ENCODE measurements around the gene PPM1B. TPM values are rescaled to one million over a fixed set of nuclear protein-coding genes. Genes with fewer than 3 reads are reported as not detected.
A peak's percentile ranks its signal among the peaks of the same experiment; 100 is the strongest.

PPM1B gene
- total RNA-seq, 3 donors from 2014 or later (not counting 1 experiment from before 2014, with no cell fraction given): 79.9 to 102 (median 98.8) TPM

DNA sequence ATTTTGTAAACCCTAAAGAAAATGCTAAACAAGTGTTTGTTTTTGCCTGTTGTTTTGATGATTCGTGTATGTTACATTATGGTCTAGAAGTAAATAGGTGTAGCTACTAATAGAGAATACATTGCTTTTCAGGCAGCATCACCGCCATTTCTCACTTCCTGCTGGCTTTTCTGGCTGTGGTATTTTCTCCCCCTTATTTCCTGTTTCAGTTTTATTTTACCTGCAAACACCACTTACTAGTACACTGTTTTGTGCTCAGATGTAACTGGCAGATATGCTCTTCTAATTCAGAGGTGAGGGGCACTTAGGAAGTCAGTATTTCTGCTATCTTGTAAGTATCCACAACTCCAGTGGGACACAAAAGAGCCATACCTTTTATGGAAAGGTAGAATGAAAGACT, 68.5 kb downstream of the PPM1B start:
- Histone ChIP-seq H3K27me3 (ENCODE audit: control insufficient read depth, insufficient read depth, low read length) (no peaks in the 10 kb centered on the region), H3K4me1 (ENCODE audit: control insufficient read depth, insufficient read depth, low read length) (peaks cover 7% of the 10 kb centered on the region), H3K36me3 (ENCODE audit: control insufficient read depth, insufficient read depth, low read length) (peaks cover 3% of the 10 kb centered on the region), H3K27ac (ENCODE audit: low read length) (peak overlapping the region; percentile 52), H3K9me3 (ENCODE audit: control insufficient read depth, insufficient read depth, low read length) (no peaks in the 10 kb centered on the region), H3K4me3 (ENCODE audit: low read length) (no peak overlapping the region)
- Mint-ChIP-seq H3K27me3 (ENCODE audit: low read depth in 2 of 2) (no peaks in the 10 kb centered on the region), H3K9me3 (no peaks in the 10 kb centered on the region), H3K4me3 (peak overlapping the region; percentile 83), H3K27ac (peak overlapping the region; percentile 81 to 86), H3K36me3 (no peaks in the 10 kb centered on the region), H3K4me1 (peaks cover 16 to 19% of the 10 kb centered on the region in 2 donors)
- DNase-seq: peak in 1 of 2 donors; percentile 73
- intact Hi-C loops (cut with micrococcal nuclease): no loop called here
- WGBS (ENCODE audit: insufficient coverage): 0% methylated on average over 2 of the region's 2 CpGs
- ATAC-seq: peak; percentile 65 to 81 (median 75)
- TF ChIP-seq, protein P1, sequence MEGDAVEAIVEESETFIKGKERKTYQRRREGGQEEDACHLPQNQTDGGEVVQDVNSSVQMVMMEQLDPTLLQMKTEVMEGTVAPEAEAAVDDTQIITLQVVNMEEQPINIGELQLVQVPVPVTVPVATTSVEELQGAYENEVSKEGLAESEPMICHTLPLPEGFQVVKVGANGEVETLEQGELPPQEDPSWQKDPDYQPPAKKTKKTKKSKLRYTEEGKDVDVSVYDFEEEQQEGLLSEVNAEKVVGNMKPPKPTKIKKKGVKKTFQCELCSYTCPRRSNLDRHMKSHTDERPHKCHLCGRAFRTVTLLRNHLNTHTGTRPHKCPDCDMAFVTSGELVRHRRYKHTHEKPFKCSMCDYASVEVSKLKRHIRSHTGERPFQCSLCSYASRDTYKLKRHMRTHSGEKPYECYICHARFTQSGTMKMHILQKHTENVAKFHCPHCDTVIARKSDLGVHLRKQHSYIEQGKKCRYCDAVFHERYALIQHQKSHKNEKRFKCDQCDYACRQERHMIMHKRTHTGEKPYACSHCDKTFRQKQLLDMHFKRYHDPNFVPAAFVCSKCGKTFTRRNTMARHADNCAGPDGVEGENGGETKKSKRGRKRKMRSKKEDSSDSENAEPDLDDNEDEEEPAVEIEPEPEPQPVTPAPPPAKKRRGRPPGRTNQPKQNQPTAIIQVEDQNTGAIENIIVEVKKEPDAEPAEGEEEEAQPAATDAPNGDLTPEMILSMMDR (IDR thresholded peaks at IDR 0.05): no peak

DNA sequence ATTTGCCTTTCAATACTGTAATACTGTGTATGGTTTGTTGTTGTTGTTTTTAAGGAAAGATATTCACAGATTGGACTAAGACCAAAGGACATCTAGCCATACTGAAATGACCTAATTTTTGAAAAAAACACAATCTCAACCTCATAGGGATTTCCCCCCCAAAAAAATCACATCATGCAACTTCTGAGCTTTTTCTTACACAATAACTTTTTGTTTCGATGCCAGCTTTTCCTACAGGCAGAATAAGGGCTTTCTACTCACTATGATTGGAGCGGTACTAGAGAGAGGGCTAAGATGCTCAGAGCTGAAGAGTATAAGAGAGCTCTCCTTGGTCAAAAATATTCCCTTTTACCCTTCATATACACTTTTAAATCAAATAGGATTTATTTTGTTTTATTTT, 74.2 kb downstream of the PPM1B start:
- H3K27me3 Mint-ChIP-seq (ENCODE audit: low read depth in 2 of 2): no peaks in the 10 kb centered on the region
- H3K36me3 ChIP-seq (ENCODE audit: control insufficient read depth, insufficient read depth, low read length): no peaks in the 10 kb centered on the region
- ATAC-seq (no peak), DNase-seq (no peak)
- H3K4me1 ChIP-seq (ENCODE audit: control insufficient read depth, insufficient read depth, low read length): peaks cover 6% of the 10 kb centered on the region
- H3K9me3 Mint-ChIP-seq: no peaks in the 10 kb centered on the region
- H3K27ac ChIP-seq (ENCODE audit: low read length): no peak overlapping the region
- intact Hi-C loops (cut with micrococcal nuclease): loop anchor here (5.0 to 10.0 kb wide), 2 partner anchors 102 to 156 kb away; no protein-coding TSS in a partner anchor
- H3K4me1 Mint-ChIP-seq: peaks cover 16 to 20% of the 10 kb centered on the region in 2 donors
- no peaks in the 10 kb centered on the region for H3K36me3 Mint-ChIP-seq
- H3K4me3 ChIP-seq (ENCODE audit: low read length): no peak overlapping the region
- H3K27ac Mint-ChIP-seq: no peak overlapping the region
- TF ChIP-seq, protein P1 (IDR thresholded peaks at IDR 0.05): no peak
- no peaks in the 10 kb centered on the region for H3K27me3 ChIP-seq (ENCODE audit: control insufficient read depth, insufficient read depth, low read length)
- H3K4me3 Mint-ChIP-seq: no peak overlapping the region
- H3K9me3 ChIP-seq (ENCODE audit: control insufficient read depth, insufficient read depth, low read length): no peaks in the 10 kb centered on the region
- WGBS (ENCODE audit: insufficient coverage): no CpG with 5 or more reads among the region's 2 CpGs

DNA sequence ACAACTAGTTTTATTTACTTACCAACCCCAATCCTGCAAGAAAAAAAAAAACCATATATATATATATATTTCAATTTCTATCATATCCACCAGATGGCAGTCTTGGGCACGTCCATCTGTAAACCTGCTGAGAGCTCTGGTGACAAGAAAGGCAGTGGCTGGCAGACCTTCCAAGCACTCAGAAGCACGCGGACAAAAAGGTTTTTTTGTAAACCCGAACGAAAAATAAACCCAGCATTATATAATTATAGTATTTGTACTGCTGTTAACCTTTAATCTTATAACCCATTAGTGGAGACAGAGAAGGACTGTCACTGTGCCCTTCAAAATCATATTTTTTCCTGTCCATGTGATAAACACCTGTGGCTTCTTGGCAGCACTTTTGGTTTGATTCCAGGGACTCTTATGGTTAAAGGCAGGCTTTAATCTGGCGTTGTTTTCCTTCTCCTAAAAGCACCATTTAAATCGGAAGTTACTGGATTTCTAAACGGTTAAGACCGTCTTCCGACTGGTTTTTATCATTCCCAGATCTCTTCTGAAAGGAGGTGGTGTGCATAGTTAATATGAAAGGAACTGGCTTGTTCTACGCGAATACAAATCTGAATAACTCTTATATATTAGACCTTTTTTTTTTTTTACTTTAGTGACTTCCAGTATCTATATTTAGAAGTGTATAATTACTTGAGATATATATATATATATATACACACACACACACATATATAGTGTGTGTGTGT, 75.6 kb downstream of the PPM1B start:
- DNase-seq (peak; percentile 22 to 88), ATAC-seq (peak; percentile 90 to 97 (median 97))
- Mint-ChIP-seq H3K27ac (peak overlapping the region; percentile 11 to 58), H3K27me3 (ENCODE audit: low read depth in 2 of 2) (no peaks in the 10 kb centered on the region), H3K9me3 (no peaks in the 10 kb centered on the region), H3K4me3 (peak overlapping the region; percentile 74), H3K4me1 (peaks cover 16 to 20% of the 10 kb centered on the region in 2 donors), H3K36me3 (no peaks in the 10 kb centered on the region)
- intact Hi-C loops (cut with micrococcal nuclease): loop anchor here (5.0 to 10.0 kb wide), 2 partner anchors 100 to 157 kb away; no protein-coding TSS in a partner anchor
- TF ChIP-seq, protein P1 (IDR thresholded peaks at IDR 0.05): peak; percentile 70
- no peaks in the 10 kb centered on the region for H3K36me3 ChIP-seq (ENCODE audit: control insufficient read depth, insufficient read depth, low read length)
- no peak overlapping the region for H3K27ac ChIP-seq (ENCODE audit: low read length)
- 5% methylated on average over 6 of the region's 12 CpGs for WGBS (ENCODE audit: insufficient coverage)
- H3K9me3 ChIP-seq (ENCODE audit: control insufficient read depth, insufficient read depth, low read length): no peaks in the 10 kb centered on the region
- H3K4me1 ChIP-seq (ENCODE audit: control insufficient read depth, insufficient read depth, low read length): peaks cover 2% of the 10 kb centered on the region
- no peaks in the 10 kb centered on the region for H3K27me3 ChIP-seq (ENCODE audit: control insufficient read depth, insufficient read depth, low read length)
- H3K4me3 ChIP-seq (ENCODE audit: low read length): peak overlapping the region; percentile 15
